Stomach (tissue), 9 donors: ENCODE data around the gene ZNF574. TPM values are rescaled to one million over a fixed set of nuclear protein-coding genes. Genes with fewer than 3 reads are reported as not detected.
"Not testable (repeated sequence)": the region's sequence is repeated elsewhere in the genome, so short reads cannot be mapped to it uniquely, and the experiment has no call there.

Experiments
- DNase-seq, 2 donors: peaks; one replicate each; pipeline versions ENCODE4 v3.0.0 to v3.0.0-alpha.2; 2013 to 2019
- H3K27ac ChIP-seq, 5 donors: fragments of 200-600 bp in 4 of 5; sonication (generic) in 4 of 5; one replicate each; pipeline ENCODE4 v1.5.1; 2013 to 2019; ENCODE audit warnings: mild to moderate bottlenecking in 1 of 5, moderate library complexity in 1 of 5
- H3K27me3 ChIP-seq, 3 donors: fragments of 200-600 bp; sonication (generic); one replicate each; pipeline ENCODE4 v1.5.1; 2017 to 2019; ENCODE audit warnings: mixed run types in 1 of 3
- H3K36me3 ChIP-seq, 4 donors: fragments of 200-600 bp; sonication (generic); 1 replicate in 3 of 4; 2 replicates in 1 of 4; pipeline ENCODE4 v1.5.1; 2016 to 2019
- H3K4me1 ChIP-seq, 4 donors: fragments of 200-600 bp; sonication (generic); one replicate each; pipeline ENCODE4 v1.5.1; 2016 to 2019
- H3K4me3 ChIP-seq, 4 donors: fragments of 200-600 bp; sonication (generic) in 3 of 4; one replicate each; pipeline ENCODE4 v1.5.1; 2016 to 2019; ENCODE audit warnings: mild to moderate bottlenecking in 1 of 4
- H3K9me3 ChIP-seq, 4 donors: fragments of 200-600 bp; sonication (generic); one replicate each; pipeline ENCODE4 v1.5.1; 2016 to 2019
- EP300 ChIP-seq: sonication (generic); formaldehyde crosslinking; IDR thresholded peaks from one replicate; pipeline ENCODE4 v1.6.1; 2017; ENCODE audit warnings: antibody characterized with exemption
- POLR2A ChIP-seq, 4 donors: fragments of 450-650 bp; IDR thresholded peaks; one replicate each; pipeline ENCODE4 v1.6.1; 2016; ENCODE audit warnings: antibody characterized with exemption in 4 of 4, control low read depth in 2 of 4, mild to moderate bottlenecking in 1 of 4, moderate library complexity in 1 of 4
- POLR2AphosphoS5 ChIP-seq, 3 donors: sonication (generic); formaldehyde crosslinking; IDR thresholded peaks; one replicate each; pipeline ENCODE4 v1.6.1; 2016; ENCODE audit warnings: antibody characterized with exemption in 3 of 3
- WGBS, 5 donors: extraction: QIAGEN DNeasy Blood & Tissue Kit in 3 of 5; methylation state at CpG; one replicate each; pipeline versions ENCODE4 v1.1.5 to v1.1.7; 2013 to 2018; 5-methylcytosine and 5-hydroxymethylcytosine counted together
- intact Hi-C: fragments of 100-400 bp; cut with DNase I; formaldehyde crosslinking; loops from one replicate; pipeline ENCODE4 v1.15.1; 2023; ENCODE audit warnings: low total_unique reads
- polyA plus RNA-seq, 3 donors: library from polyadenylated mRNA; stranded (reverse); fragments of 200-250 nt; gene quantifications; one replicate each; pipeline ENCODE4 v1.2.3, GENCODE V29; 2013
- total RNA-seq, 5 donors: library from RNA; depleted of rRNA; stranded (reverse); fragments of >200 nt; gene quantifications; one replicate each; pipeline versions ENCODE4 v1.1.0 to v1.2.3, GENCODE V29; 2014 to 2016
- TF ChIP-seq, protein P1 (sequence below), 7 experiments: fragments of 450-650 bp in 4 of 7; fragments of 200-600 bp in 3 of 7; sonication (generic) in 3 of 7; IDR thresholded peaks; one replicate each; pipeline ENCODE4 v1.5.1; 2016 to 2019; ENCODE audit warnings: antibody characterized with exemption in 7 of 7, control low read depth in 2 of 7, mild to moderate bottlenecking in 1 of 7
- donor health status: healthy with polysubstance abuse.
- donor health status: Bipolar disorder and iron deficiency.
- donor health status: healthy.

The ZNF574 gene
- total and polyA plus RNA-seq, 8 donors, result 4.6 to 17.0 (median 6.2) TPM

GRCh38 chr19:42038666-42039065 lies 37.3 kb upstream of the ZNF574 start:
- H3K27me3 ChIP-seq, result no peaks in the 10 kb centered on the region
- H3K9me3 ChIP-seq, result no peaks in the 10 kb centered on the region
- no peak for TF ChIP-seq POLR2A (IDR thresholded peaks at IDR 0.05)
- TF ChIP-seq EP300, result no peak
- TF ChIP-seq, protein P1, sequence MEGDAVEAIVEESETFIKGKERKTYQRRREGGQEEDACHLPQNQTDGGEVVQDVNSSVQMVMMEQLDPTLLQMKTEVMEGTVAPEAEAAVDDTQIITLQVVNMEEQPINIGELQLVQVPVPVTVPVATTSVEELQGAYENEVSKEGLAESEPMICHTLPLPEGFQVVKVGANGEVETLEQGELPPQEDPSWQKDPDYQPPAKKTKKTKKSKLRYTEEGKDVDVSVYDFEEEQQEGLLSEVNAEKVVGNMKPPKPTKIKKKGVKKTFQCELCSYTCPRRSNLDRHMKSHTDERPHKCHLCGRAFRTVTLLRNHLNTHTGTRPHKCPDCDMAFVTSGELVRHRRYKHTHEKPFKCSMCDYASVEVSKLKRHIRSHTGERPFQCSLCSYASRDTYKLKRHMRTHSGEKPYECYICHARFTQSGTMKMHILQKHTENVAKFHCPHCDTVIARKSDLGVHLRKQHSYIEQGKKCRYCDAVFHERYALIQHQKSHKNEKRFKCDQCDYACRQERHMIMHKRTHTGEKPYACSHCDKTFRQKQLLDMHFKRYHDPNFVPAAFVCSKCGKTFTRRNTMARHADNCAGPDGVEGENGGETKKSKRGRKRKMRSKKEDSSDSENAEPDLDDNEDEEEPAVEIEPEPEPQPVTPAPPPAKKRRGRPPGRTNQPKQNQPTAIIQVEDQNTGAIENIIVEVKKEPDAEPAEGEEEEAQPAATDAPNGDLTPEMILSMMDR (IDR thresholded peaks at IDR 0.05), result no peak
- TF ChIP-seq POLR2AphosphoS5 (IDR thresholded peaks at IDR 0.05), result no peak
- H3K27ac ChIP-seq, result no peak overlapping the region
- H3K4me1 ChIP-seq, result peaks cover 0 to 9% (median 2%) of the 10 kb centered on the region in 4 donors
- WGBS, 5 donors, result 62 to 87% (median 79%) methylated on average over 6 of the region's 6 CpGs
- H3K4me3 ChIP-seq, result no peak overlapping the region
- DNase-seq, result no peak
- peaks cover 0 to 55% (median 11%) of the 10 kb centered on the region in 4 donors for H3K36me3 ChIP-seq
- intact Hi-C loops, result no loop called here

GRCh38 chr19:42040031-42040430 lies 35.9 kb upstream of the ZNF574 start:
- no peak for DNase-seq
- Histone ChIP-seq H3K4me1 (peaks cover 0 to 2% (median under 1%) of the 10 kb centered on the region in 4 donors), H3K27me3 (no peaks in the 10 kb centered on the region), H3K4me3 (no peak overlapping the region), H3K9me3 (no peaks in the 10 kb centered on the region), H3K36me3 (peaks cover 0 to 61% (median 13%) of the 10 kb centered on the region in 4 donors), H3K27ac (no peak overlapping the region)
- no peak for TF ChIP-seq POLR2A (IDR thresholded peaks at IDR 0.05)
- no peak for TF ChIP-seq EP300
- TF ChIP-seq, protein P1 (IDR thresholded peaks at IDR 0.05), result no peak
- no peak for TF ChIP-seq POLR2AphosphoS5 (IDR thresholded peaks at IDR 0.05)
- intact Hi-C loops, result no loop called here

DNA sequence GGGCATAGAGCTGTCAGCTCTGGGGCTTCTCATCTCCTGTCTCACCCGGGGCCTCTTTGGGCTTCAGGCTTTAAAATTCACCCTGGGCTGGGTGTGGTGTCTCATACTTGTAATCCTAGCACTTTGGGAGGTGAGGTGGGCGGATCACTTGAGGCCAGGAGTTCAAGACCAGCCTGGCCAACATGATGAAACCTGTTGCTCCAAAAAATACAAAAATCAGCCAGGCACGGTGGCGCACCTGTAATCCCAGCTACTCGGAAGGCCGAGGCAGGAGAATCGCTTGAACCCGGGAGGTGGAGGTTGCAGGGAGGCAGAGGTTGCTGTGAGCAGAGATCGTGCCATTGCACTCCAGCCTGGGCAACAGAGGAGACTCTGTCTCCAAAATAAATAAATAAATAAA lies 35.5 kb upstream of the ZNF574 start:
- H3K27ac ChIP-seq, H3K4me3 ChIP-seq, H3K9me3 ChIP-seq, intact Hi-C loops, DNase-seq, H3K27me3 ChIP-seq, H3K4me1 ChIP-seq: not testable (repeated sequence)
- WGBS, 5 donors, result 82 to 93% (median 90%) methylated on average over 9 of the region's 9 CpGs
- peaks cover 0 to 65% (median 13%) of the 10 kb centered on the region in 4 donors for H3K36me3 ChIP-seq

GRCh38 chr19:42042455-42043170 lies 33.4 kb upstream of the ZNF574 start:
- Histone ChIP-seq H3K27ac (no peak overlapping the region), H3K9me3 (no peaks in the 10 kb centered on the region), H3K36me3 (peaks cover 0 to 64% (median 13%) of the 10 kb centered on the region in 4 donors), H3K4me3 (no peak overlapping the region), H3K4me1 (no peaks in the 10 kb centered on the region), H3K27me3 (no peaks in the 10 kb centered on the region)
- no peak for DNase-seq
- intact Hi-C loops, result no loop called here
- no peak for TF ChIP-seq POLR2A (IDR thresholded peaks at IDR 0.05)
- TF ChIP-seq EP300, result no peak
- TF ChIP-seq POLR2AphosphoS5 (IDR thresholded peaks at IDR 0.05), result no peak
- TF ChIP-seq, protein P1 (IDR thresholded peaks at IDR 0.05), result no peak
- WGBS, 5 donors, result 89 to 93% (median 90%) methylated on average over 29 to 30 of the region's 30 CpGs

DNA sequence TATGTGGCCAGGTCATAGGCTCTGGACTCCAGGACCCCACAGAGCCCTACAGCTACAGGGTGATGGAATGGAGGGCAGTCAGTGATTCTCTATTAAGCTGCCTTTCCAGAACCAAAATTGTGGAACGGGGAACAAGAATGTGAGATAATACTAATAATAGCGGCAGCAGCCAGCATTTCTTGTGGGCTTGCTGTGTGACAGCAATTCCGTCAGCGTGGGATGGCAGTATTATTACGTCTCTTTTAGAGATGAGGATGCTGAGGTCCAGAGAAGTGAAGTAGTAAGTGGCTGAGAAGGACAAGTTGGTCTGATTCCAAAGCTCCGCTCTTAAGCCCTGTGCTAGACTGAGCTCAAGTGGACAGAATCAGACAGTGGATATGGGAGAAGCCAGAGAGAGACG lies 30.4 kb upstream of the ZNF574 start:
- H3K36me3 ChIP-seq, result peaks cover 0 to 42% (median 10%) of the 10 kb centered on the region in 4 donors

More for the DNA sequence above, 30.4 kb upstream of the ZNF574 start:
- no peak for TF ChIP-seq EP300
- TF ChIP-seq POLR2AphosphoS5 (IDR thresholded peaks at IDR 0.05), result no peak
- TF ChIP-seq POLR2A (IDR thresholded peaks at IDR 0.05), result no peak
- TF ChIP-seq, protein P1 (IDR thresholded peaks at IDR 0.05), result no peak
- no peak for DNase-seq
- 85 to 93% (median 91%) methylated on average over 7 of the region's 7 CpGs for WGBS, 5 donors
- Histone ChIP-seq H3K27ac (no peak overlapping the region), H3K27me3 (no peaks in the 10 kb centered on the region), H3K4me1 (no peaks in the 10 kb centered on the region), H3K9me3 (no peaks in the 10 kb centered on the region), H3K4me3 (no peak overlapping the region)
- intact Hi-C loops, result no loop called here
